ENCODE data around the gene CHRNA4. TPM values are rescaled to one million over a fixed set of nuclear protein-coding genes. Genes with fewer than 3 reads are reported as not detected.

The CHRNA4 gene
- total and polyA plus RNA-seq, 2 donors (not counting 3 experiments of a cell fraction or from before 2014, with no cell fraction given), result not detected

- no peak for FAIRE-seq
- Histone ChIP-seq H3K4me1 (ENCODE audit: control insufficient read depth, extremely low read depth, insufficient read depth, low read length) (no peaks in the 10 kb centered on the region), H3K9me3 (replicated peaks; ENCODE audit: control insufficient read depth, insufficient read depth, low read length) (no peaks in the 10 kb centered on the region), H3K27me3 (ENCODE audit: control insufficient read depth in 2 of 2, insufficient read depth in 2 of 2, low read length in 2 of 2) (no peaks in the 10 kb centered on the region), H3K36me3 (ENCODE audit: control insufficient read depth in 2 of 2, extremely low read depth in 1 of 2, insufficient read depth in 2 of 2, low read length in 2 of 2) (no peaks in the 10 kb centered on the region), H3K4me3 (replicated peaks in 1 of 3; ENCODE audit: insufficient read depth in 1 of 3, low read depth in 1 of 3, low read length in 3 of 3) (no peak overlapping the region), H2AFZ (ENCODE audit: low read depth, low read length) (no peak overlapping the region), H3K4me2 (ENCODE audit: insufficient read depth, low read length) (no peak overlapping the region), H4K20me1 (replicated peaks; ENCODE audit: control insufficient read depth, extremely low read depth, insufficient read depth, low read length) (no peaks in the 10 kb centered on the region), H3K27ac (ENCODE audit: insufficient read depth, low read depth, low read length) (no peak overlapping the region), H3K9me1 (replicated peaks; ENCODE audit: control insufficient read depth, extremely low read depth, insufficient read depth, low read length) (no peaks in the 10 kb centered on the region), H3K79me2 (ENCODE audit: control insufficient read depth, insufficient read depth, low read length) (no peaks in the 10 kb centered on the region), H3K9ac (replicated peaks; ENCODE audit: extremely low read depth, insufficient read depth, low read length) (no peak overlapping the region)
- POLR2A ChIA-PET, result no interaction called here
- CTCF ChIA-PET, result interaction anchor here (1.4 kb wide), 1 partner anchor 76 kb away, joined by 6 read pairs; no protein-coding TSS in a partner anchor
- no TSS peak for BruUV-seq (replicated peaks)
- intact Hi-C loops (cut with micrococcal nuclease), result no loop called here
- no peak for DNase-seq (ENCODE audit: low read depth, low spot score)
- no peak for TF ChIP-seq CTCF (IDR thresholded peaks at IDR 0.05; ENCODE audit: extremely low read depth in 1 of 2, insufficient read depth in 1 of 2, low read depth in 1 of 2, low read length in 2 of 2)
- TF ChIP-seq GATA2 (IDR thresholded peaks at IDR 0.05; ENCODE audit: insufficient read depth, insufficient read length, low read depth, low read length), result no peak
- no peak for TF ChIP-seq FOS (IDR thresholded peaks at IDR 0.05; ENCODE audit: borderline replicate concordance, insufficient read depth, low read length)
- no peak for TF ChIP-seq MYC (IDR thresholded peaks at IDR 0.05; ENCODE audit: low read depth, low read length)
- TF ChIP-seq, protein P1, sequence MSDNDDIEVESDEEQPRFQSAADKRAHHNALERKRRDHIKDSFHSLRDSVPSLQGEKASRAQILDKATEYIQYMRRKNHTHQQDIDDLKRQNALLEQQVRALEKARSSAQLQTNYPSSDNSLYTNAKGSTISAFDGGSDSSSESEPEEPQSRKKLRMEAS (IDR thresholded peaks at IDR 0.05; ENCODE audit: insufficient read depth, insufficient read length), result no peak
- dilution Hi-C loops (cut with MboI; ENCODE audit: extremely low pct_ligation_motif_present, low sequenced_read_pairs), result no loop called here
Observed at GRCh38 chr20:63305393-63305792, 55.8 kb downstream of the CHRNA4 start.

GRCh38 chr20:63303095-63303666 lies 58.0 kb downstream of the CHRNA4 start:
- no peaks in the 10 kb centered on the region for H3K36me3 ChIP-seq (ENCODE audit: control insufficient read depth in 2 of 2, extremely low read depth in 1 of 2, insufficient read depth in 2 of 2, low read length in 2 of 2)
- BruUV-seq (replicated peaks), result no TSS peak
- H4K20me1 ChIP-seq (replicated peaks; ENCODE audit: control insufficient read depth, extremely low read depth, insufficient read depth, low read length), result no peaks in the 10 kb centered on the region
- POLR2A ChIA-PET, result no interaction called here
- DNase-seq (ENCODE audit: low read depth, low spot score) (no peak), FAIRE-seq (no peak)
- H3K79me2 ChIP-seq (ENCODE audit: control insufficient read depth, insufficient read depth, low read length), result no peaks in the 10 kb centered on the region
- H3K9me1 ChIP-seq (replicated peaks; ENCODE audit: control insufficient read depth, extremely low read depth, insufficient read depth, low read length), result no peaks in the 10 kb centered on the region
- H3K9ac ChIP-seq (replicated peaks; ENCODE audit: extremely low read depth, insufficient read depth, low read length), result no peak overlapping the region
- H3K4me1 ChIP-seq (ENCODE audit: control insufficient read depth, extremely low read depth, insufficient read depth, low read length), result no peaks in the 10 kb centered on the region
- H2AFZ ChIP-seq (ENCODE audit: low read depth, low read length), result no peak overlapping the region
- no peak overlapping the region for H3K4me3 ChIP-seq (replicated peaks in 1 of 3; ENCODE audit: insufficient read depth in 1 of 3, low read depth in 1 of 3, low read length in 3 of 3)
- TF ChIP-seq JUN (IDR thresholded peaks at IDR 0.05; ENCODE audit: borderline replicate concordance, insufficient read depth, insufficient read length, low read depth) (no peak), GATA2 (IDR thresholded peaks at IDR 0.05; ENCODE audit: insufficient read depth, insufficient read length, low read depth, low read length) (no peak), EZH2 (IDR thresholded peaks at IDR 0.05; ENCODE audit: borderline replicate concordance, low read depth, low read length, severe bottlenecking) (no peak), POLR2AphosphoS5 (IDR thresholded peaks at IDR 0.05; ENCODE audit: insufficient read depth, low read depth, low read length) (no peak), CTCF (IDR thresholded peaks at IDR 0.05; ENCODE audit: extremely low read depth in 1 of 2, insufficient read depth in 1 of 2, low read depth in 1 of 2, low read length in 2 of 2) (no peak), FOS (IDR thresholded peaks at IDR 0.05; ENCODE audit: borderline replicate concordance, insufficient read depth, low read length) (no peak)
- TF ChIP-seq, protein P1 (IDR thresholded peaks at IDR 0.05; ENCODE audit: insufficient read depth, insufficient read length), result no peak
- H3K4me2 ChIP-seq (ENCODE audit: insufficient read depth, low read length), result no peak overlapping the region
- H3K27me3 ChIP-seq (ENCODE audit: control insufficient read depth in 2 of 2, insufficient read depth in 2 of 2, low read length in 2 of 2), result no peaks in the 10 kb centered on the region
- CTCF ChIA-PET, result no interaction called here
- no peak overlapping the region for H3K27ac ChIP-seq (ENCODE audit: insufficient read depth, low read depth, low read length)
- H3K9me3 ChIP-seq (replicated peaks; ENCODE audit: control insufficient read depth, insufficient read depth, low read length), result no peaks in the 10 kb centered on the region
- dilution Hi-C loops (cut with MboI; ENCODE audit: extremely low pct_ligation_motif_present, low sequenced_read_pairs) (no loop called here), intact Hi-C loops (cut with micrococcal nuclease) (no loop called here)

Data from endothelial cell of umbilical vein (primary cell).